Inferior parietal cortex (tissue), 1 donor: ENCODE measurements around the gene MRPL20.
A peak's percentile ranks its signal among the peaks of the same experiment; 100 is the strongest.
"Not testable (repeated sequence)": the region's sequence is repeated elsewhere in the genome, so short reads cannot be mapped to it uniquely, and the experiment has no call there.

Experiments
- DNase-seq: peaks from one replicate; pipeline ENCODE4 v3.0.0-alpha.2; 2016; ENCODE audit errors: extremely low spot score

MRPL20 gene

DNA sequence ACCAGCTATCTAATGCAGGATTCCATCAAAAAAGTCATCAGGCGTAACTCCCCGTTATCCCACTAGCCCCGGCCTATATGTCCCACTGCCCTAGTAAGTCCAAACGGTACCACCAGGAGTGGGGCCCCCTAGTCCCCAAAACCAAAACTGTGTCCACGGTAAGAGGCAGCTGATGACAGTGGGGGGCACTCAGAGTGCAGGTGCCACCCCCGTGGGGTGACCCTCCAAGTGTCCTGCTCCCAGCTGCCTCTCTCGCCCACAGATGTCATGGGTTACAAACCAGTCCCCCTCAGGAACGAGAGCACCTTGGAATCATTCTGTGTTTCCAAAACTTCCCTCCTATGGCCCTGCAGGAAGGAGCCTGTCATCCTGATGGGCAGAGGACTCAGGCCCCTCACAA, 21.2 kb downstream of the MRPL20 start:
- DNase-seq, result no peak

DNA sequence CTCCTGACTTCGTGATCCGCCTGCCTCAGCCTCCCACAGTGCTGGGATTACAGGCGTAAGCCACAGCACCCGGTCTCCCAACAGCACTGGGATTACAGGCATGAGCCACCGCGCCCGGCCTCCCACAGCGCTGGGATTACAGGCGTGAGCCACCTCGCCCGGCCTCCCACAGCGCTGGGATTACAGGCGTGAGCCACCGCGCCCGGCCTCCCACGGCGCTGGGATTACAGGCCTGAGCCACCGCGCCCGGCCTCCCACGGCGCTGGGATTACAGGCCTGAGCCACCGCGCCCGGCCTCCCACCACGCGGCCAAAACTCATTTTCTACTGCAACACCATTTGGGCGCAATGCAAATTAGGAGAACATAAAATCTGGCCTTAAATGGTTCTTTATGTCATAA, 21.8 kb downstream of the MRPL20 start:
- not testable (repeated sequence) for DNase-seq

DNA sequence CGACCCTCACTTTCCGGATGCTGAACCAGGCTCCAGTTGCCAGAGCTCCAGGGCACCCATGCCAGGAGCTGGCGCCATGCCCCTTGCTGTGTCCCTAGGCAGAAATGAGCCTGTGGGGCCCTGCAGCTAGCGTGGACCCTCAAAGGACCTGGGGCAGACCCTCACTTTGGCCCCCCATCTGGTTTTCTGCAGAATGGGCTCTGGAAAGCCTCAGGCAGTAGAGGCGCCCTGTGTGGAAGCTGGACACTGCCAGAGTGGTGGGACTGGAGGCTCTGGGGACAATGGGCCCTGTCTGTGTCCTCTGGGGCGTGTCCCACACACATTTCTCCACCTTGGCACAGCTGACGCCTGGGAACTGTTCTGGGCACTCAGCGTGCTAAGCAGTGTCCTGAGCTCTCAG, 25.8 kb downstream of the MRPL20 start:
- DNase-seq, result no peak

DNA sequence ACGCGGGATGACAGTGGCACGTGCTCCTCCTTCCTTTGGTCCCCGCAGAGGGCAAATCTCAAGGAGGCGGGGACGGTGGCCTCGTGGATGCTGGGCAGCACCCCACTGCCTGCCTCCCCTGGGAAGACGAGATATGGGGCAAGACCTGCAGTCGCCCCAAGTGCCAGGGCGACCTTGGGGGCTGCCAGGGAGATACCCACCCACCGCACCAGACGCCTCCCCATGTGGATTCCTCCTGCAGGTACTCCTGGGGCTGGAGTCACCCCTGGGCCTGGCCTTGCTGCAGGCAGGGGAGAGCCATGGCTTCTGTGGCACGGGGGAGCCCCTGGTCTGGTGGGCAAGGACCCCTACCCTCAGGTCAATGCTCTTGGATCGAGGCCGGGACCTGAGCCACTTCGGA, 26.2 kb downstream of the MRPL20 start:
- no peak for DNase-seq

DNA sequence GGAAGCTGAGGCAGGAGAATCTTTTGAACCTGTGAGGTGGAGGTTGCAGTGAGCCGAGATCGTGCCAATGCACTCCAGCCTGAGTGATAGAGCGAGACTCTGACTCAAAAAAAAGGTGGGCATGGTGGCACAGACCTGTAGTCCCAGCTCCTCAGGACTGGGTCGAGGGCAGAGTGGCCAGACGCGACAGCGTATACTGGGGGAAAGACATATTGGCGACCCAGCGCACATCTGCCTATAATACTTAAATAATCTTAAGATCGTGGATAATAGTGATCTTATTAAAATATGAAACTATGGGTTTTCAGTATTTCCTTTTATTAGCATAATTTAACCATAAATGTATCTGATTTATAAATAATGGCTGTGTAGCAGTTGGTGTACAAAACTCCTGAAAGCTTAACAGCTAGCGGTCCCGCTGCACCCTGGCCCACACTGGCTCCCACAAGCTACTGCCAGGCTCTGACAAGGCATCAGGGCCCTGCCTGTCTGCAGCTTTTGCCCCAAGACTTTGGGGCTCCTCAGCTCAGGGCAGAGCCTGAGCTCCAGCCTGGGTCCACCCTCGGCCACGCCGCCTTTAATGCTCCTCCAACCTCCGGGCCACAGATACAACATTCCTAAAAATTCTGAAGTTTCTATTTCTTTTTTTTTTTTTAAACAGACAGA, 29.4 kb downstream of the MRPL20 start:
- no peak for DNase-seq

DNA sequence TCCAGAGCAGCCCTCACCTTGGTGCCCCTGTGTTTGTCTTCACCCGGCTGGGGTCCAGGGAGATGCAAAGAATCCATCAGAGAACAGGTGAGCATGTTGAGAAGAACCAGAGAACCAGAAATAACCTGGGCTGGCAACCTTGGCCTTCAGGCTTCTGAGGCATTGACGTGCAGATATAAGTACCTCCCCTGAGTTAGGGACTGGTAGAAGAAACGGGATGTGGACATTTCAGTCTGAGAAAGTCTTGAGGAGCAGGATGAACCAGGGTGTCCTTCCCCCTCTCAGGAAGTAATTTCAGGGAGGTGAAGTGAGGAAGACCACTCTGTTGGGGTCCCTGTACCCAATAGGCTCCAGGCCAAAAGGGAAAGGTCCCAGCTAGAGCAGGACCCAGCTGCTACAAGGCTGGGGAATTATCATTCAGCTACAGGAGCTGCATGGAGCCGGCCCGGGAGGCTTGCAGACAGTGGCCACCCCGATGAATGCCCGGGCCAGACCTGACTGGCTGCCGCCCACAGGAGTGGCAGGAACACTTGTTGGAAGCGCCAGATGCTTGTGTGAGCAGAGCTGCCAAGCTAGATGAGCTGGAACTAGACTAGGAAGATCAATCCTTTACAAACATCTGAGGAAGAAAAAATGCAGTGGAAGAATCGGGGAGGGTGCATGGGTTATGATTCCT, 30.4 kb downstream of the MRPL20 start:
- no peak for DNase-seq

DNA sequence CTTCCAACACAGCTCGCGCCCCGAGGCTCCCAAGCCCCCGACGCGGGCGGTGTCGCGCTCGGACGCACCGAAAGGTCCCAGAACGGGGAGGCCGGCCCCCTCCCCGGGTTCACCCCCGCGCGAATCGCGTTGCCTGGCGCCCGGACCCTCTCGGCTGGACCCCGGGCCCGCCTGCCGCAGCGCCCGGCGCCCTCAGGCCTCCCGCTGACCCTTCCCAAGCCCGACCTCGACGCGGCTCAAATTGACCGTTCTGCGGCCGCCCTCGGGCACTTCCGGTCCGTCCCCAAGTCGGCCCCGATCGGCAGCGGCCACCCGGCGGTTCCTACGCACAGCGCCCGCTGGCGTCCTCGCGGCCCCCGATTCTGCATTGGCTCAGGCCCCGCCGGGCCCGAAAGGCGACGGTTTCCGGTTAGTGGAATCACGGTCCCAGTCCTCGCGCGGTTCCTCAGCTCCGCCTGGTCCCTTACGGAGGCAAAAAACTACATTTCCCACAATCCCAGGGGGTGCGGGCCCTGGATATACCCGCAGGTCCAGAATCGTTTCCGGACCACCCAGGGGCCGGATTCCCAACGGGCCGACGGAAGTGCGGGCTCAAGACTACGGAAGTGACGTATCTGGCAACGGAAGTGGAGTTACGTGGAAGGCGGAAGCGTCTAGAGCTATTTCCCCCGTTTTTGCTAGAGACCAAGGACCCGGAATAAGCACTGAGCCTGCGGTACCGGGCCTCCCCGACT, 32.0 kb downstream of the MRPL20 start, which contains the start of gene AURKAIP1:
Gene AURKAIP1 (minus strand): TSS at position 279 of the 734 bp plus-strand sequence. CDS start 451 bp downstream, outside the sequence.
- DNase-seq, result peak; percentile 100

DNA sequence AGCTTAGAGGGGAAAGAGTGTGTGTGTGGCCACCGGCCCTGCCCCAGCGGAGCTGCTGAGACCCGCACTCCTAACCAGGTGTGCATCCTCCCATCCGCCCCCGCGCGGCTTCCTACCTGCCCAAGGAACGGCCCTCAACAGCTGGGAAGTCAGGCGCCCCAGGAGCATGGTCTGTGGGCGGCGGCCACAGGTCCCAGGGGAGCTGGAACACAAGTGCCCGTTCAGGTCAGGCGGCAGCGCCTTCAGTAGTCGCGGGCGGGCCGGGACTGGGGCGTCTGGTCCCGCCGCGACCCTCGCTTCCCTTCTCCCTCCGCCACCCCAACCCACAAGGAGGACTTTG, 32.5 kb downstream of the MRPL20 start:
- DNase-seq, result no peak

DNA sequence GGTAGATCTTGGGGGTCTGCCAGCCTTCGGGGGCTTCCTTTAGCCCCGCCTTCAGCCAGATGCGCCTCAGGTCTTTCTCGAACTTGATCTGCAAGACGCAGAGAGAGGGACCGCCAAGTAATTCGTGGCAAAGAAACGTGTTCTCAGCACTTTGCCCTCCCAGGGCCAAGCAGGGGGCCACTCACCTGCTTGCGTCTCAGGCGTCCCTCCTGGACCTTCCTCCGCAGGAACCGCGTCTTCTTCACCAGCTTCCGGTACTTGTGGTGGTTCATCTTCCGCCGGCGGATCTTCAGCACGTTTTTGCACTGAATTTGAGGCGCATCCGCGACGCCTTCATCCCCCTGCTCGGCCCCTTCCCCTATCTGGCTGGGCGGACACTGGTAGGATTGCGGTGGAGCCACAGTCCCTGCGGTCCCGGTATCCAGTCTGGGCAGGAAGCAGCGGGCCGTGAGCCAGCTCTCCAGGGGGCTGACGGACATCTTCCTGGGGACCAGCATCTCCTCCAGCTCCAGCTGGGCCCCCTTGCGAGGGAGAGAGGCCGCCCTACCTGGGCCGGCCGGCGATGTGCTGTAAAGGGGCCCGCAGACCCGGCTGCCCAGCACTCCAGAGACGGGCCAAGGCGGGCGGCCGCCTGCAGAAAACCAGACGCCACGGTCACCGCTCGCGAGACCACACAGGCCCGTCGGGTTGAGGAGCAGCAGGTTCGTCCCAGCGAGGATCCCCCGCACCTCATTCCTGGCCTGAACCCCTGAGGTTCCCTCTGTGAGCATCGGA, 33.1 kb downstream of the MRPL20 start:
- no peak for DNase-seq

DNA sequence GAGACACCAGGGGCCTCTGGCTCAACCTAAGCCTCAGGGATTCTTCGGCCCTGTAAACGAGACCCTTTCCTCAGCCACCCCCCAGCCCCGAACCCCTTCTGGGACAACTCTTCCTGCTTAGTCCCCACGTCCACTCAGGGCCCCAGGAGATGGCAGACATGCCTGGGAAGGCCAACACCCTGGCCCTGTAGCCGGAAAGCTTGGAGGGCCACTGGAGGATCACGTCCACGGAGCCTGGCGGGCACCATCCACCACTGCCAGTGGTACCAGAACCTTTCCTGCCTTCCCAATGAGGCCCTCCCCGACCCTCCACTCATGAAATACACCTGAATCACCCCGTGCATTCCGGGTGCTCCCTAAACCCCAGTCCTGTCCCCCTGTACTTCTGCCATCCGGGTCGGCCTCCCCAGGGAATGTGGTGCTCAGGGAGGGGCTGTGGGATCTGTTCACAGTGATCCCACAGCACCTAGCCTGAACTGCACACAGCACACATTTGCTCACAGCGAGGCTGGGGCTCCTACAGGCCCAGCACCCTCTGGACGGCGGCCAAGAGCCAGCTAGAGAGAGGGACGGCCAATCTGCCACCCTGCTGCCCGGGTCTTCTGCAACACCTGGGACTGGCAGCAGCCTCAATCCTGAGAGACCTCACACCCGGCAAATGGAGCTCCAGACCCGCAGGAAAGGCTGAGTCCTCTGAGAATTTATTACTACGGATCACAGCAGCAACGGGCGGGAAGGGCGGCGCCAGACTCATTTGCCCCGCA, 33.9 kb downstream of the MRPL20 start:
- DNase-seq, result no peak

DNA sequence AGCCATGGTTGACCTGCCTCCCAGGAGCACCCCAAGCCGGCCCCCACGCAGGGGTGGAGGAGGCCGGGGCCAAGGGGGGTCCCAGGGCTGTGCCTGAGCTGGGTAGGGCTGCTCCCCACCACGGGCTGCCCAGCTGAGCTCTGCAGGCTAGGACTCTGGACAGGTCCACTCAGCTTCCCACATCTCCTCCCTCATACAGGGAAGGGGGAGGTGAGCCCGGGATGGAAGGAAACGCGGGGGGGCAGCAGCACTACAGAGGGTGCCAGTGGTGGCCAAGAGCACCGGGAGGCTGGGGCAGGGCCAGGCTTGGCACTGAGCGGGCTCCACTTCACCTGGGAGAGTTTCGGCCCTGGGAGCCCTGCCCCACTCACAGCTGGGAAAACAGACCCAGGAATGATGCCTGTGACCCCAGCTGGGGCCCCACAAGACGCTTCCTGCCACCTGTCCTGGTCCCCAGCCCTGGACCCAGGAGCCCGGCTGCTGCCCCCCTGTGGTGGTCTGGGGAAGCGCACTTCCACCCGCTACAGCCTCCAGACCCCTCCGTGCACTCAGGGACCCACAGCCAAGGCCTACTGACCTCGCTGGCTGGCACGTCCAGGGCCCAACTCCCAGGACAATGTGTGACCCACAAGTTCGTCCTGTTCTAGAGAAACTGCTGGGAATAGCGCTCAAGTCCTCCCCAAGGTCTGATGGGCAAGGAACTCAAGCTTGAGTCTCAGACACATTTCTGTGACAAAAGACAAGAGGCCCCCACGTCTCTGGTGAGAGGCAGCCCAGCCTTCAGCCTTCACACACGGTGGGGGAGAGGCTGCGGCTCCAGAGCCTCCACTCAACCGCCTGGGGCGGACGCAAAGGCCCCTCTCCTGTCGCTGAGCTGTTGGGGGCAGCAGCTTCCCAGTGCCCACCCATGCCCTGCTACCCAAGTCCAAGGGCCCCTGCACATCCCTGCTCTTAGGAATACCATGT, 35.1 kb downstream of the MRPL20 start:
- DNase-seq, result peak; percentile 41

DNA sequence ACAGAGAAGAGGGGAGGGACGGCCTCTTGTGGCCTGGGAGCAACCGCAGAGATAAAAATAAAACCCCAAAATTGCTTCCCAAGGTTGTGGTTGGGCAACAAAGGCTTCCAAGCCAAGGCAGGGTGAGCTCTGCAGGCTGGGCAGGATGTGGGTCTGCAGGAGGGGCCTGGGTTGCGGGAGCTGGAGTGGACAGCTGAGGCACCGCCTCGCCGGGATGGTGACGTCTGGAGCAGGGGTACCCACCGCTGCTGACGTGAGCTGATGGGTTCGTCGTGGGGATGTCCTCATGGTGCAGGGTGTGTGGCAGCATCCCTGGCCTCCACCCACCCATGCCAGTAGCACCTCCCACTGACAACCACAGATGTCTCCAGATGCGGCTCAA, 35.7 kb downstream of the MRPL20 start:
- no peak for DNase-seq

DNA sequence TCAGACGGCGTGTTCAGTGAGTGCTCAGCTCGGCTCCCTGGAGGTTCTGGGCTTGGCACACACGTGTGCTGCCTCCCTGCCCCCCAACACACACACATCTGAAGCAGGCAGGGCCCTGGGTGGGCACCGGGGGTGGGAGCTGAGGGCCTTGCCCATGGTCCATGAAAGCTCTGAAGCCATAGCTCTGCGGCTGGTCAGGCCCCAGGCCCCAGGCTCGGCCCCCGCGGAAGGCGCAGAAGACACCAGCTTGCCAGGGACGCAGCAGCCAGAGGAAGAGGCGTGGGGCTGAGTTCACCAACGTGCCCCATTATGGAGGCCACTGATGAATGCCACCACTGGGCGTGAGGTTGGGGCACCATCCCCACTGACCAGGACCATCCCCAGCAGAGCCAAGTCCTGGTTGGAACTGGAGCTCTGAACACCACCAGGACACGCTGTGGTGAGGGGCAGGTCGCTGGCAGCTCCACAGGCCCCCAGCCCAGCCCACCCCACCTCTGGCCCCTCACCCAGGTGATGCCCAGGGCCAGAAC, 36.3 kb downstream of the MRPL20 start:
- no peak for DNase-seq

DNA sequence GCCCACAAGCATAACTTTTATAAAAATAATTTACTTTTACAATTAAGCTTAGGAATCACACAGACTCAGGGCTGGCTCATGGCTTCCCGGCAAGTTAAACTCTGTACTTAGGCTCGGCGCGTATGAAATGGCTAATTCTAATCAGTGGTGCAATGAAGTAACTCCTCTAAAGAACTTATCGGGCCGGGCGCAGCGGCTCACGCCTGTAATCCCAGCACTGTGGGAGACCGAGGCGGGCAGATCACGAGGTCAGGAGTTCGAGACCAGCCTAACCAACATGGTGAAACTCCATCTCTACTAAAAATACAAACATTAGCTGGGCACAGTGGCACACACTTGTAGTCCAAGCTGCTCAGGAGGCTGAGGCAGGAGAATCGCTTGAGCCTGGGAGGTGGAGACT, 37.0 kb downstream of the MRPL20 start:
- DNase-seq, result not testable (repeated sequence)

DNA sequence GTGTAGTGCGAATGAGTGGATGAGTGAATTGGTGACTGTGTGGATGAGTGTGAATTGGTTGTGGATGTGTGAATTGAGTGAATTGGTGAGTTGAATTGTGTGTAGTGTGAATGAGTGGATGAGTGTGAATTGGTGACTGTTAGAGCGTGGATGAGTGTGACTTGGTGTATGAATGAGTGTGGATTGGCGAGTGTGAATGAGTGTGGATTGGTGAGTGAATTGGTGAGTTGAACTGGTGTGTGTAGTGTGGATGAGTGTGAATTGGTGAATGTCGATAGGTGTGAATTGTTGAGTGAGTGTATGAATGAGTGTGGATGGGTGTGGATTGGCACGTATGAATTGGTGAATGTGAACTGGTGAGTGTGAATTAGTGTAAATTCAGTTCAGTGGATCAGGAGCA, 39.8 kb downstream of the MRPL20 start:
- no peak for DNase-seq

DNA sequence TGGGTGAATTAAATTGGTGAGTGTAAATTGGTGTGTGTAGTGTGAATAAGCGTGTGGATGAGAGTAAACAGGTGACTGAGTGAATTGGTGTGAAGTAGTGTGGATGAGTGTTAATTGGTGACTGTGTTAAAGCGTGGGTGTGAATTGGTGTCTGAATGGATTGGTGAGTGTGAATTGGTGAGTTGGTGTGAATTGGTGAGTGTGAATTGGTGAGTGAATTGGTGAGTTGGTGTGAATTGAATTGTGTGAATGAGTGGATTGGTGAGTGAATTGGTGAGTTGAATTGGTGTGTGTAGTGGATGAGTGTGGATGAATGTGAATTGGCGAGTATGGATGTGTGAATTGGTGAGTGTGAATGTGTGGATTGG, 40.4 kb downstream of the MRPL20 start:
- DNase-seq, result no peak

DNA sequence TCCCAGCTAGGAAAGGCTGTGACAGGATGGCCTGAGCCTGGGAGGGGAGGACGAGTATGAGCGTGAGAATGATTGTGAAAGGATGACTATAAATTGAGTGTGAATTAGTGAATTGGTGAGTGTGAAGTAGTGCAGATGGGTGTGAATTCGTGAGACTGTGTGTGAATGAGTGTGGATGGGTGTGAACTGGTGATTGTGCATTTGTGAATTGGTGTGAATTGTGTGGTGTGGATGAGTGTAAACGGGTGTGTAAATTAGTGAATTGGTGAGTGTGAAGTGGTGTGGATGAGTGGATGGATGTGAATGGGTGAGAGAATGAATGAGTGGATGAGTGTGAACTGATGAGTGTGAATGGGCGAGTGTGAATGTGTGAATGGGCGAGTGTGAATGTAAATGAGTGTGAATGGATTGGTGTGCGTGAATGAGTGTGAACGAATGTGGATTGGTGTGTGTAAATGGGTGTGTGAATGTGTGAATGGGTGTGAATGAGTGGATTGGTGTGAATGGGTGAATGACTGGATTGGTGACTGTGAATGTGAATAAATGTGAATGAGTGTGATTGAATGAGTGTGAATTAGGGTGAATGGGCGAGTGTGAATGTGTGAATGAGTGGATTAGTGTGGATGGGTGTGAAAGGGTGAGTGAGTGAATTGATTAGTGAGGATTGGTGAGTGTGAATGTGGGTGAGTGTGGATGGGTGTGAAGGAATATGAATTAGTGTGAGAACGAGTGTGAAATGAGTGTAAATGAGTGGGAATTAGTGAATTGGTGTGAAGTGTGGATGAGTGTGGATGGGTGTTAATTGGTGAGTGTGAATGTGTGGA, 41.0 kb downstream of the MRPL20 start:
- DNase-seq, result no peak

DNA sequence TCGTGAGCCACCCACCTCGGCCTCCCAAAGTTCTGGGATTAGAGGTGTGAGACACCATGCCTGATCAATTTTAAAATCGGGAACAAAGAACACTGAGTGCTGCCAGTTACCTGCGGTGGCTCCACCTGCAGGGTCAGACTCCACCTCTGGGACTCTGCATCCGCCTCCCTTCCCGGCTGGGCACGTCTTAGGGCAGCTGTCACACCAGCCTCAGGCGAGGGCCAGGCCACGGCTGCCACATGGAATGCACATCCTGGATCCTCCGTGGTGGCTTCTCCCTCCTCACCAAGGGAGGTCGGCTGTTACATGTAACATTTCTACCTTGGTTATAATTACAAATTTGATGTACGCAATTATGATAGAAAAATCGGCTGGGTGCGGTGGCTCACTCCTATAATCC, 42.8 kb downstream of the MRPL20 start:
- no peak for DNase-seq

DNA sequence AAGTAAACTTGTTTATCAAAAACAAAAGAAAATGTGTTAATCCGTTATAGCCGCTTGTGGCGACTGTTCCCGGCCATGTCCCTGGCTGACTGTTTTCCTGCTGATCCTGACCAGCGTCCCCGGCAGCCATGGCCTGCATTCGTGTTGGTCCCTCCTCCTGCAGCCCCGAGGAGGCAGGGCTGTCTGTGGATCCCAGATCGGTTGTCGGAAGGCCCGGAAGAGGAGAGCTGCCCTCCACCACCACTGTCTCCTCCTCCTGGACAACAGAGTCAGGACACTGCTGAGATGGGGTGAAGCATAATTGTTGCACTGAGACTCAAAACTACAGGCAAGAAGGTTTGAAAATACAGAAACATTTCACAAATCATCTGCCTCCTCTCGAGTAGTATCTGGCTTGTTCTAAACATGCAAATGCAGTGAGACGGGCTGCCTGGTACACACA, 45.1 kb downstream of the MRPL20 start:
- DNase-seq, result no peak
